SJSA1 (cell line): ENCODE data around the gene FAF1. TPM values are rescaled to one million over a fixed set of nuclear protein-coding genes. Genes with fewer than 3 reads are reported as not detected.

Experiments used
- DNase-seq, 2 experiments: peaks; one replicate each; pipeline ENCODE4 v3.0.0-alpha.2; 2015 to 2020; ENCODE audit warnings: low spot score in 2 of 2, low read depth in 1 of 2
- H3K27ac ChIP-seq: fragments of 250-450 bp; sonication (Bioruptor Pico); 2 replicates; pipeline ENCODE4 v1.5.1; 2020; ENCODE audit warnings: mild to moderate bottlenecking, moderate library complexity
- H3K27me3 ChIP-seq: fragments of 250-450 bp; sonication (Bioruptor Pico); replicated peaks from 2 replicates; pipeline ENCODE4 v1.5.1; 2020; ENCODE audit warnings: mild to moderate bottlenecking, moderate library complexity
- H3K36me3 ChIP-seq: fragments of 250-450 bp; sonication (Bioruptor Pico); 2 replicates; pipeline ENCODE4 v1.5.1; 2020; ENCODE audit warnings: mild to moderate bottlenecking
- H3K4me1 ChIP-seq: fragments of 250-450 bp; sonication (Bioruptor Pico); replicated peaks from 2 replicates; pipeline ENCODE4 v1.6.1; 2021; ENCODE audit warnings: mild to moderate bottlenecking
- H3K4me3 ChIP-seq: fragments of 250-450 bp; sonication (Bioruptor Pico); 2 replicates; pipeline ENCODE4 v1.5.1; 2020; ENCODE audit warnings: mild to moderate bottlenecking
- H3K9me3 ChIP-seq: fragments of 250-450 bp; sonication (Bioruptor Pico); replicated peaks from 2 replicates; pipeline ENCODE4 v1.5.1; 2020; ENCODE audit warnings: mild to moderate bottlenecking
- total RNA-seq: library from RNA; depleted of rRNA; stranded (reverse); fragments of >200 nt; shearing (Covaris generic); gene quantifications from 2 replicates; pipeline ENCODE4 v1.2.3, GENCODE V29; 2014

Gene FAF1
- total RNA-seq, 1 experiment from 2014 or later = 96.3 TPM

- no peak for DNase-seq
- peaks cover 8% of the 10 kb centered on the region for H3K4me1 ChIP-seq
- peaks cover 30% of the 10 kb centered on the region for H3K36me3 ChIP-seq
- H3K4me3 ChIP-seq = no peak overlapping the region
- H3K9me3 ChIP-seq = peaks cover 10% of the 10 kb centered on the region; the same call in 1 of the 2 replicates
- no peak overlapping the region for H3K27ac ChIP-seq
- H3K27me3 ChIP-seq = no peaks in the 10 kb centered on the region; the same call in 1 of the 2 replicates
Observed at GRCh38 chr1:50419907-50420677, 540.0 kb downstream of the FAF1 start.

- Histone ChIP-seq H3K27me3 (no peaks in the 10 kb centered on the region; the same call in 1 of the 2 replicates), H3K36me3 (peaks cover 30% of the 10 kb centered on the region)
- no peak for DNase-seq
Observed at GRCh38 chr1:50419192-50419906, 540.7 kb downstream of the FAF1 start.

GRCh38 chr1:50418600-50419109, 541.4 kb downstream of the FAF1 start:
- DNase-seq = no peak
- peaks cover 5% of the 10 kb centered on the region for H3K4me1 ChIP-seq
- no peak overlapping the region for H3K4me3 ChIP-seq
- H3K9me3 ChIP-seq = peaks cover 10% of the 10 kb centered on the region; the same call in 1 of the 2 replicates
- H3K27me3 ChIP-seq = no peaks in the 10 kb centered on the region
- H3K36me3 ChIP-seq = peaks cover 30% of the 10 kb centered on the region
- H3K27ac ChIP-seq = no peak overlapping the region

More at GRCh38 chr1:50419192-50419906, 540.7 kb downstream of the FAF1 start:
- no peak overlapping the region for H3K27ac ChIP-seq
- H3K4me1 ChIP-seq = peaks cover 5% of the 10 kb centered on the region
- peaks cover 10% of the 10 kb centered on the region; the same call in 1 of the 2 replicates for H3K9me3 ChIP-seq
- H3K4me3 ChIP-seq = no peak overlapping the region

- Histone ChIP-seq H3K27me3 (no peaks in the 10 kb centered on the region), H3K4me3 (no peak overlapping the region), H3K4me1 (peaks cover 5% of the 10 kb centered on the region), H3K27ac (no peak overlapping the region), H3K36me3 (peaks cover 29% of the 10 kb centered on the region), H3K9me3 (peaks cover 10% of the 10 kb centered on the region; the same call in 1 of the 2 replicates)
- no peak for DNase-seq
Observed at GRCh38 chr1:50417946-50418599, 542.0 kb downstream of the FAF1 start.

GRCh38 chr1:50417507-50417906, 542.6 kb downstream of the FAF1 start:
- no peak overlapping the region for H3K4me3 ChIP-seq
- H3K27me3 ChIP-seq = no peaks in the 10 kb centered on the region
- peaks cover 5% of the 10 kb centered on the region for H3K4me1 ChIP-seq
- H3K9me3 ChIP-seq = peaks cover 5% of the 10 kb centered on the region; the same call in 1 of the 2 replicates
- H3K36me3 ChIP-seq = peaks cover 24% of the 10 kb centered on the region
- no peak overlapping the region for H3K27ac ChIP-seq
- no peak for DNase-seq

- Histone ChIP-seq H3K36me3 (peaks cover 24% of the 10 kb centered on the region), H3K4me1 (peaks cover 5% of the 10 kb centered on the region), H3K27ac (no peak overlapping the region), H3K27me3 (no peaks in the 10 kb centered on the region), H3K9me3 (peaks cover 5% of the 10 kb centered on the region; the same call in 1 of the 2 replicates), H3K4me3 (no peak overlapping the region)
- DNase-seq = peak in 1 of 2 experiments; percentile 44
Observed at GRCh38 chr1:50416553-50417453, 543.3 kb downstream of the FAF1 start.

- Histone ChIP-seq H3K27me3 (no peaks in the 10 kb centered on the region), H3K9me3 (peaks cover 5% of the 10 kb centered on the region; the same call in 1 of the 2 replicates), H3K27ac (no peak overlapping the region), H3K4me1 (no peaks in the 10 kb centered on the region), H3K4me3 (no peak overlapping the region), H3K36me3 (peaks cover 21% of the 10 kb centered on the region)
- no peak for DNase-seq
Observed at GRCh38 chr1:50416150-50416527, 543.9 kb downstream of the FAF1 start.

GRCh38 chr1:50415235-50416149, 544.6 kb downstream of the FAF1 start:
- DNase-seq = no peak
- H3K4me3 ChIP-seq = no peak overlapping the region
- peaks cover 14% of the 10 kb centered on the region for H3K36me3 ChIP-seq
- H3K27me3 ChIP-seq = no peaks in the 10 kb centered on the region
- no peak overlapping the region for H3K27ac ChIP-seq
- no peaks in the 10 kb centered on the region for H3K4me1 ChIP-seq
- peaks cover 2% of the 10 kb centered on the region; the same call in 1 of the 2 replicates for H3K9me3 ChIP-seq

- Histone ChIP-seq H3K36me3 (peaks cover 8% of the 10 kb centered on the region), H3K9me3 (peaks cover 2% of the 10 kb centered on the region; the same call in 1 of the 2 replicates), H3K27ac (no peak overlapping the region), H3K27me3 (no peaks in the 10 kb centered on the region), H3K4me3 (no peak overlapping the region), H3K4me1 (no peaks in the 10 kb centered on the region)
- no peak for DNase-seq
Observed at GRCh38 chr1:50414853-50415234, 545.2 kb downstream of the FAF1 start.

- Histone ChIP-seq H3K27ac (no peak overlapping the region), H3K36me3 (no peaks in the 10 kb centered on the region), H3K4me1 (no peaks in the 10 kb centered on the region), H3K4me3 (no peak overlapping the region), H3K9me3 (peaks cover 2% of the 10 kb centered on the region; the same call in 1 of the 2 replicates), H3K27me3 (no peaks in the 10 kb centered on the region)
- no peak for DNase-seq
Observed at GRCh38 chr1:50412813-50413476, 547.1 kb downstream of the FAF1 start.

- no peaks in the 10 kb centered on the region for H3K36me3 ChIP-seq
- no peaks in the 10 kb centered on the region for H3K27me3 ChIP-seq
- DNase-seq = no peak
- no peak overlapping the region for H3K4me3 ChIP-seq
- H3K4me1 ChIP-seq = no peaks in the 10 kb centered on the region
- no peaks in the 10 kb centered on the region for H3K9me3 ChIP-seq
- H3K27ac ChIP-seq = no peak overlapping the region
Observed at GRCh38 chr1:50405814-50406213, 554.3 kb downstream of the FAF1 start.
